Fibroblast of lung (primary cell): ENCODE measurements around the gene CHD1L. TPM values are rescaled to one million over a fixed set of nuclear protein-coding genes. Genes with fewer than 3 reads are reported as not detected.
A peak's percentile ranks its signal among the peaks of the same experiment; 100 is the strongest.
"Not testable (repeated sequence)": the region's sequence is repeated elsewhere in the genome, so short reads cannot be mapped to it uniquely, and the experiment has no call there.

Experiments
- DNase-seq, 2 donors: peaks; one replicate each; pipeline versions ENCODE4 v3.0.0 to v3.0.0-alpha.2; 2010; ENCODE audit warnings: low read depth in 2 of 2
- H2AFZ ChIP-seq: 2 replicates; pipeline ENCODE4 v1.5.1; 2012; ENCODE audit warnings: low read length, control low read depth, inconsistent platforms
- H3K27ac ChIP-seq: 2 replicates; pipeline ENCODE4 v1.5.1; 2011; ENCODE audit warnings: low read length, control low read depth; ENCODE audit not compliant: insufficient read depth
- H3K27me3 ChIP-seq: 2 replicates; pipeline ENCODE4 v1.5.1; 2011; ENCODE audit warnings: mild to moderate bottlenecking, low read length; ENCODE audit not compliant: control insufficient read depth, insufficient read depth
- H3K36me3 ChIP-seq: 2 replicates; pipeline ENCODE4 v1.5.1; 2011; ENCODE audit warnings: low read length; ENCODE audit not compliant: control insufficient read depth, insufficient read depth
- H3K4me1 ChIP-seq: 2 replicates; pipeline ENCODE4 v1.5.1; 2011; ENCODE audit warnings: low read length; ENCODE audit not compliant: control insufficient read depth, insufficient read depth; ENCODE audit errors: extremely low read depth
- H3K4me2 ChIP-seq: 2 replicates; pipeline ENCODE4 v1.5.1; 2011; ENCODE audit warnings: low read length, control low read depth; ENCODE audit not compliant: insufficient read depth; ENCODE audit errors: extremely low read depth
- H3K4me3 ChIP-seq, 4 experiments: fragments of 200-600 bp in 1 of 4; sonication (generic) in 1 of 4; replicated peaks in 1 of 4; 2 replicates each; pipeline ENCODE4 v1.5.1; 2011 to 2016; ENCODE audit warnings: low read length in 4 of 4, low read depth in 3 of 4, mild to moderate bottlenecking in 3 of 4, control low read depth in 2 of 4, inconsistent platforms in 1 of 4, mixed read lengths in 1 of 4; ENCODE audit not compliant: insufficient read depth in 1 of 4; ENCODE audit errors: control extremely low read depth in 1 of 4
- H3K79me2 ChIP-seq: 2 replicates; pipeline ENCODE4 v1.5.1; 2012; ENCODE audit warnings: mild to moderate bottlenecking, low read length, inconsistent platforms; ENCODE audit not compliant: control insufficient read depth, insufficient read depth
- H3K9ac ChIP-seq: 2 replicates; pipeline ENCODE4 v1.5.1; 2011; ENCODE audit warnings: mild to moderate bottlenecking, low read length, control low read depth; ENCODE audit not compliant: insufficient read depth
- H3K9me3 ChIP-seq: 2 replicates; pipeline ENCODE4 v1.5.1; 2012; ENCODE audit warnings: low read depth, low read length; ENCODE audit not compliant: control insufficient read depth, insufficient read depth
- H4K20me1 ChIP-seq: 2 replicates; pipeline ENCODE4 v1.5.1; 2011; ENCODE audit warnings: low read length; ENCODE audit not compliant: control insufficient read depth, insufficient read depth; ENCODE audit errors: extremely low read depth
- EZH2 ChIP-seq: IDR thresholded peaks from 2 replicates; pipeline ENCODE4 v1.5.1; 2012; ENCODE audit warnings: low read length, control low read depth, mild to moderate bottlenecking; ENCODE audit errors: missing control alignments
- polyA plus RNA-seq, 2 donors: library from polyadenylated mRNA; depleted of rRNA in 1 of 2; stranded (reverse) in 1 of 2; unstranded in 1 of 2; fragments of >200 nt; gene quantifications; 2 replicates each; pipeline ENCODE4 v1.2.1, GENCODE V29; 2011 to 2012; ENCODE audit warnings: missing spikeins in 1 of 2
- total RNA-seq: library from RNA; depleted of rRNA; stranded (reverse); fragments of >200 nt; gene quantifications from 2 replicates; pipeline ENCODE4 v1.2.1, GENCODE V29; 2014
- TF ChIP-seq, protein P1 (sequence below), 2 donors: IDR thresholded peaks in 1 of 2; conservative IDR thresholded peaks in 1 of 2; 1 replicate in 1 of 2; 2 replicates in 1 of 2; pipeline ENCODE4 v1.5.1; 2011 to 2012; ENCODE audit warnings: low read length in 2 of 2, control low read depth in 1 of 2, inconsistent platforms in 1 of 2, low read depth in 1 of 2, mild to moderate bottlenecking in 1 of 2

The CHD1L gene
- total and polyA plus RNA-seq, 2 donors (not counting 1 experiment from before 2014, with no cell fraction given), result 35.5 to 36.0 TPM

DNA sequence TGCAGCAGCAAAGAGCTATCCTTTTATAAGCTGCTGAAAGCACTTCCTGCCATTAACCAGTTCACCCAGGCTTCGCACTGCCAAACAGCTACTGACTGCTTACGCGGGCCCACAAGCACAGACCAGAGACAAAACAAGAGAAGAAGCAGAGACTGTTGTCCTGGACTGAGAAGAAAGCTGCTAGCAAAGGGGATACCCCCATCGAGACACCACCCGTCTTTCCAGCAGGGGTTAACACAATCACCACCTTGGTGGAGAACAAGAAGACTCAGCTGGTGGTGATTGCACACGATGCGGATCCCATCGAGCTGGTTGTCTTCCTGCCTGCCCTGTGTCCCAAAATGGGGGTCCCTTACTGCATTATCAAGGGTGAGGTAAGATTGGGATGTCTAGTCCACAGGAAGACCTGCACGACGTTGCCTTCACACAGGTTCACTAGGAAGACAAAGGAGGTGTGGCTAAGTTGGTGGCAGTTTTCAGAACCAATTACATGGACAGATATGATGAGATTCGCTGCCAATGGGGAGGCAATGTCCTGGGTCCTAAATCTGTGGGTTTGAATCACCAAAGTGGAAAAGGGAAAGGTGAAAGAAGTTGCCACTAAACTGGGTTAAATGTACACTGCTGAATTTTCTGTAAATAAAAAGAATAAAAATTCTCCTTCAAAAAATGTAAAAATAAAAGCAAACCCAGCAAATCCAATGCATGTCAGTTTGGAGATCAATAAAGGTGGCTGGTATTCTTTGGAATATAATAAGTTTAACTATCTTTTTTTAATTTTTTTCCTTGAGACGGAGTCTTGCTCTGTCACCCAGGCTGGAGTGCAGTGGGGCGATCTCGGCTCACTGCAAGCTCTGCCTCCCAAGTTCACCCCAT, 18.5 kb upstream of the CHD1L start:
- Histone ChIP-seq H4K20me1 (no peaks in the 10 kb centered on the region), H3K36me3 (no peaks in the 10 kb centered on the region)
- TF ChIP-seq, protein P1, sequence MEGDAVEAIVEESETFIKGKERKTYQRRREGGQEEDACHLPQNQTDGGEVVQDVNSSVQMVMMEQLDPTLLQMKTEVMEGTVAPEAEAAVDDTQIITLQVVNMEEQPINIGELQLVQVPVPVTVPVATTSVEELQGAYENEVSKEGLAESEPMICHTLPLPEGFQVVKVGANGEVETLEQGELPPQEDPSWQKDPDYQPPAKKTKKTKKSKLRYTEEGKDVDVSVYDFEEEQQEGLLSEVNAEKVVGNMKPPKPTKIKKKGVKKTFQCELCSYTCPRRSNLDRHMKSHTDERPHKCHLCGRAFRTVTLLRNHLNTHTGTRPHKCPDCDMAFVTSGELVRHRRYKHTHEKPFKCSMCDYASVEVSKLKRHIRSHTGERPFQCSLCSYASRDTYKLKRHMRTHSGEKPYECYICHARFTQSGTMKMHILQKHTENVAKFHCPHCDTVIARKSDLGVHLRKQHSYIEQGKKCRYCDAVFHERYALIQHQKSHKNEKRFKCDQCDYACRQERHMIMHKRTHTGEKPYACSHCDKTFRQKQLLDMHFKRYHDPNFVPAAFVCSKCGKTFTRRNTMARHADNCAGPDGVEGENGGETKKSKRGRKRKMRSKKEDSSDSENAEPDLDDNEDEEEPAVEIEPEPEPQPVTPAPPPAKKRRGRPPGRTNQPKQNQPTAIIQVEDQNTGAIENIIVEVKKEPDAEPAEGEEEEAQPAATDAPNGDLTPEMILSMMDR (conservative IDR thresholded peaks at IDR 0.05 in 1 of 2, IDR thresholded peaks at IDR 0.05 in 1 of 2; ENCODE audit: low read depth in 1 of 2, low read length in 2 of 2), result no peak
- no peak for TF ChIP-seq EZH2

DNA sequence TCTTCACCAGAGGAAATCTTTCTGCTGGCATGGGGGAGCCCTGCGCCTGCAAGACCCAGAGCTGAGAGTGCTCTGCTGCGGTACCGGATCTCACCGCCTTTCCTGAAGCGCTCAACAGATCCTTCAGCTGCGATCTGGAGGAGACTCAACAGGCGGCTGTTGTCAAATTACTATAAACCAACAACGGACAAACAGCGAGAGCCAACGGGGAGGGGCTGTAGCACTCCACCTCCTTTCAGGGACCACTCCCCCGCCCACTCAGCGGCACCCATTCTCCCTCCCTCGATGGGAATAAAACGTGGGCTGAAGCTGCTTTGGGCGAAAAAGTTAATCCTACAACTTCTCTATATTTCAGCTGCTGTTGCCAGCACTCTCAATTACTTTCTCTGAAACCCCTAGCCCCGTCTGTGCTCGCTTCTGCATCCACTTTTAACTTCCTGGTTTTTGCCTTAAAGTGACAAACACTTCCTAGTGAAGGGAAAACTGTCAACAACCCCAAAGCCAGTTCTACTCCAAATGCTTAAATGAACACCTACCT, 17.2 kb upstream of the CHD1L start, which contains the start of gene FMO5:
Gene FMO5, minus strand, starts transcription at position 147 of the 538 bp plus-strand sequence. CDS start 310 bp downstream, outside the sequence.
- peak; percentile 62 to 76 for DNase-seq
- no peaks in the 10 kb centered on the region for H3K36me3 ChIP-seq
- H3K27me3 ChIP-seq, result no peaks in the 10 kb centered on the region
- H3K79me2 ChIP-seq, result no peaks in the 10 kb centered on the region
- H3K4me1 ChIP-seq, result no peaks in the 10 kb centered on the region
- peak within 1 kb of the TSS; percentile 29 for H3K4me2 ChIP-seq
- no peak within 1 kb of the TSS for H3K27ac ChIP-seq
- TF ChIP-seq, protein P1 (conservative IDR thresholded peaks at IDR 0.05 in 1 of 2, IDR thresholded peaks at IDR 0.05 in 1 of 2; ENCODE audit: low read depth in 1 of 2, low read length in 2 of 2), result peak; percentile 12 to 33
- TF ChIP-seq EZH2, result no peak
- H3K9ac ChIP-seq, result no peak within 1 kb of the TSS
- H4K20me1 ChIP-seq, result no peaks in the 10 kb centered on the region
- H3K4me3 ChIP-seq, result peak within 1 kb of the TSS; percentile 26 to 89 (median 58)
- no peaks in the 10 kb centered on the region for H3K9me3 ChIP-seq
- H2AFZ ChIP-seq, result peak within 1 kb of the TSS; percentile 61

More for the DNA sequence above, 18.5 kb upstream of the CHD1L start:
- Histone ChIP-seq H3K4me2 (no peak overlapping the region), H3K9ac (no peak overlapping the region), H3K4me3 (no peak overlapping the region), H3K27me3 (no peaks in the 10 kb centered on the region), H3K27ac (no peak overlapping the region), H3K4me1 (no peaks in the 10 kb centered on the region), H3K79me2 (no peaks in the 10 kb centered on the region), H3K9me3 (no peaks in the 10 kb centered on the region), H2AFZ (no peak overlapping the region)
- DNase-seq, result no peak

DNA sequence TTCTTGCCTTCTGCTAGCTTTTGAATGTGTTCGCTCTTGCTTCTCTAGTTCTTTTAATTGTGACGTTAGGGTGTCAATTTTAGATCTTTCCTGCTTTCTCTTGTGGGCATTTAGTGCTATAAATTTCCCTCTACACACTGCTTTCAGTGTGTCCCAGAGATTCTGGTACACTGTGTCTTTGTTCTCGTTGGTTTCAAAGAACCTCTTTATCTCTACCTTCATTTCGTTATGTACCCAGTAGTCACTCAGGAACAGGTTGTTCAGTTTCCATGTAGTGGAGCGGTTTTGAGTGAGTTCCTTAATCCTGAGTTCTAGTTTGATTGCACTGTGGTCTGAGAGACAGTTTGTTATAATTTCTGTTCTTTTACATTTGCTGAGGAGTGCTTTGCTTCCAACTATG, 11.5 kb upstream of the CHD1L start:
- not testable (repeated sequence) for H3K36me3 ChIP-seq, H2AFZ ChIP-seq, H4K20me1 ChIP-seq, H3K4me2 ChIP-seq, H3K4me1 ChIP-seq, H3K27ac ChIP-seq, H3K79me2 ChIP-seq, H3K27me3 ChIP-seq, H3K4me3 ChIP-seq, H3K9me3 ChIP-seq, H3K9ac ChIP-seq, DNase-seq

DNA sequence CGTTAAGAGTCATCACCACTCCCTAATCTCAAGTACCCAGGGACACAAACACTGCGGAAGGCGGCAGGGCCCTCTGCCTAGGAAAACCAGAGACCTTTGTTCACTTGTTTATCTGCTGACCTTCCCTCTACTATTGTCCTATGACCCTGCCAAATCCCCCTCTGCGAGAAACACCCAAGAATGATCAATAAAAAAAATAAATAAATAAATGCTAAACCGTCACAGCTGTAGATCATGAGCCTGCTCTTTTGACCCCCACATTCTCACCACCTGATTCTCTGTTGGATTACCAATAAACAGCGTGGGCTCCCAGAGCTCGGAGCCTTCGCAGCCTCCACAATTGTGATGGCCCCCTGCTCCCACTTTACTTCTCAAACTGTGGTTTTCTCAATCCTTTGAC, 8.6 kb upstream of the CHD1L start:
- not testable (repeated sequence) for H3K4me1 ChIP-seq, H4K20me1 ChIP-seq, H2AFZ ChIP-seq, H3K4me3 ChIP-seq, H3K27me3 ChIP-seq, H3K36me3 ChIP-seq, H3K9me3 ChIP-seq, H3K27ac ChIP-seq, H3K4me2 ChIP-seq, H3K9ac ChIP-seq, H3K79me2 ChIP-seq, DNase-seq
